NB4 (cell line): ENCODE results near the gene MDM2.
"Not testable (repeated sequence)": the region's sequence is repeated elsewhere in the genome, so short reads cannot be mapped to it uniquely, and the experiment has no call there.

ENCODE experiments used
- DNase-seq: peaks from one replicate; pipeline ENCODE4 v3.0.0; 2010; ENCODE audit warnings: low read depth
- H3K4me3 ChIP-seq: one replicate; pipeline ENCODE4 v1.5.1; 2011; ENCODE audit warnings: mild to moderate bottlenecking, low read depth, low read length, moderate library complexity
- MAX ChIP-seq: IDR thresholded peaks from 2 replicates; pipeline ENCODE4 v1.6.1; 2011; ENCODE audit warnings: low read depth, low read length
- MYC ChIP-seq: IDR thresholded peaks from 2 replicates; pipeline ENCODE4 v1.6.1; 2011; ENCODE audit warnings: low read depth, low read length
- POLR2A ChIP-seq: IDR thresholded peaks from 2 replicates; pipeline ENCODE4 v1.6.1; 2011; ENCODE audit warnings: mild to moderate bottlenecking; ENCODE audit not compliant: insufficient read length; ENCODE audit errors: extremely low read depth
- TF ChIP-seq, protein P1 (sequence below): IDR thresholded peaks from one replicate; pipeline ENCODE4 v1.5.1; 2012; ENCODE audit warnings: low read depth, low read length

MDM2 gene

GRCh38 chr12:68833508-68833907, 25.5 kb downstream of the MDM2 start:
- DNase-seq, result no peak
- no peak overlapping the region for H3K4me3 ChIP-seq
- TF ChIP-seq MAX (no peak), POLR2A (no peak), MYC (no peak)
- TF ChIP-seq, protein P1, sequence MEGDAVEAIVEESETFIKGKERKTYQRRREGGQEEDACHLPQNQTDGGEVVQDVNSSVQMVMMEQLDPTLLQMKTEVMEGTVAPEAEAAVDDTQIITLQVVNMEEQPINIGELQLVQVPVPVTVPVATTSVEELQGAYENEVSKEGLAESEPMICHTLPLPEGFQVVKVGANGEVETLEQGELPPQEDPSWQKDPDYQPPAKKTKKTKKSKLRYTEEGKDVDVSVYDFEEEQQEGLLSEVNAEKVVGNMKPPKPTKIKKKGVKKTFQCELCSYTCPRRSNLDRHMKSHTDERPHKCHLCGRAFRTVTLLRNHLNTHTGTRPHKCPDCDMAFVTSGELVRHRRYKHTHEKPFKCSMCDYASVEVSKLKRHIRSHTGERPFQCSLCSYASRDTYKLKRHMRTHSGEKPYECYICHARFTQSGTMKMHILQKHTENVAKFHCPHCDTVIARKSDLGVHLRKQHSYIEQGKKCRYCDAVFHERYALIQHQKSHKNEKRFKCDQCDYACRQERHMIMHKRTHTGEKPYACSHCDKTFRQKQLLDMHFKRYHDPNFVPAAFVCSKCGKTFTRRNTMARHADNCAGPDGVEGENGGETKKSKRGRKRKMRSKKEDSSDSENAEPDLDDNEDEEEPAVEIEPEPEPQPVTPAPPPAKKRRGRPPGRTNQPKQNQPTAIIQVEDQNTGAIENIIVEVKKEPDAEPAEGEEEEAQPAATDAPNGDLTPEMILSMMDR, result no peak

DNA sequence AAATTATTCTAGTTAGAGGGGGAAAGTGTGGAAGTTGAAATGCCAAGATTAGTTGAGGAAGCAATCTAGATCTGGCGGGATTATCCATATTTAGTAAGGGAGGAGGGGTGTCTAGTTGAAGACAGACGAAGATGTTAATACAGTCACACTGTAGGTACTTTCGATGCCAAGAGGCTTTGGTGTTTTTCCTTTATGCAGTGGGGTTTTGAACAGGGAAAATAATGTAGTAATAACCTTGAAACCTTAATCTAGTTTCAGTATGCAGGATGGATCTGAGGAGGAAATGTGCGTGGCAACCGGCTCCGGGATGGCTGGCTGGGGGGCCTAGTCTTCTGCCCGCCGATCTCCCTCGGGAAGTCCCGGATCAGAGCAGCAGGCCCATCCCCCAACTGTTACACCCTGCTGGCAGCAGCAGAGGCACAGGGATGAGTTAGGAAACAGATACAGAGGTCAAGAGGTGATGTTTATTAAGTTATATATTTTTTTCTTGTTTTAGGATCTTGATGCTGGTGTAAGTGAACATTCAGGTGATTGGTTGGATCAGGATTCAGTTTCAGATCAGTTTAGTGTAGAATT, 27.4 kb downstream of the MDM2 start:
- DNase-seq, result no peak
- H3K4me3 ChIP-seq, result no peak overlapping the region
- no peak for TF ChIP-seq MYC
- no peak for TF ChIP-seq POLR2A
- no peak for TF ChIP-seq MAX
- TF ChIP-seq, protein P1, result no peak

DNA sequence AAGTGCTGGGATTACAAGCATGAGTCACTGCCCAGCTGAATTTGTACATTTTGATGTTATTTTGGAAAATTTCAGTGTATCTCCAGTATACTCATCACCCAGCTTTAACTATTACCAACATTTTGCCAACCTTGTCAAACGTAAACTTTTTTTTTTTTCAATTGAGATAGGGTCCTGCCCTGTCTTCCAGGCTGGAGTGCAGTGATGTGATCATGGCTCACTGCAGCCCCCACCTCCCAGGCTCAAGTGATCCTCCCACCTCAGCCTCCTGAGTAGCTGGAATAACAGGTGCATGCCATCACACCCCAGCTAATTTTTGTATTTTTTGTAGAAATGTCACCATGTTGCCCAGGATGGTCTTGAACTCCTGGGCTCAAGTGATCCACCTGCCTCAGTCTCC, 29.2 kb downstream of the MDM2 start:
- no peak for DNase-seq
- TF ChIP-seq MYC (no peak), POLR2A (no peak)
- TF ChIP-seq, protein P1, result no peak
- no peak overlapping the region for H3K4me3 ChIP-seq

- no peak for DNase-seq
- no peak overlapping the region for H3K4me3 ChIP-seq
- TF ChIP-seq POLR2A, result no peak
- no peak for TF ChIP-seq MAX
- TF ChIP-seq, protein P1, result no peak
- no peak for TF ChIP-seq MYC
Observed at GRCh38 chr12:68838046-68838886, 30.3 kb downstream of the MDM2 start.

DNA sequence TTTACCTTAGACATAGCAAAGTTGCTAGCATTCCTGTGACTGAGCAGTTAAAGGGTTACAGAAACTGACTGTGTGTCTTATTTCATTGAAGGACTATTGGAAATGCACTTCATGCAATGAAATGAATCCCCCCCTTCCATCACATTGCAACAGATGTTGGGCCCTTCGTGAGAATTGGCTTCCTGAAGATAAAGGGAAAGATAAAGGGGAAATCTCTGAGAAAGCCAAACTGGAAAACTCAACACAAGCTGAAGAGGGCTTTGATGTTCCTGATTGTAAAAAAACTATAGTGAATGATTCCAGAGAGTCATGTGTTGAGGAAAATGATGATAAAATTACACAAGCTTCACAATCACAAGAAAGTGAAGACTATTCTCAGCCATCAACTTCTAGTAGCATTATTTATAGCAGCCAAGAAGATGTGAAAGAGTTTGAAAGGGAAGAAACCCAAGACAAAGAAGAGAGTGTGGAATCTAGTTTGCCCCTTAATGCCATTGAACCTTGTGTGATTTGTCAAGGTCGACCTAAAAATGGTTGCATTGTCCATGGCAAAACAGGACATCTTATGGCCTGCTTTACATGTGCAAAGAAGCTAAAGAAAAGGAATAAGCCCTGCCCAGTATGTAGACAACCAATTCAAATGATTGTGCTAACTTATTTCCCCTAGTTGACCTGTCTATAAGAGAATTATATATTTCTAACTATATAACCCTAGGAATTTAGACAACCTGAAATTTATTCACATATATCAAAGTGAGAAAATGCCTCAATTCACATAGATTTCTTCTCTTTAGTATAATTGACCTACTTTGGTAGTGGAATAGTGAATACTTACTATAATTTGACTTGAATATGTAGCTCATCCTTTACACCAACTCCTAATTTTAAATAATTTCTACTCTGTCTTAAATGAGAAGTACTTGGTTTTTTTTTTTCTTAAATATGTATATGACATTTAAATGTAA, 31.5 kb downstream of the MDM2 start:
- TF ChIP-seq MYC (no peak), POLR2A (no peak), MAX (no peak)
- TF ChIP-seq, protein P1, result no peak
- DNase-seq, result no peak
- H3K4me3 ChIP-seq, result no peak overlapping the region

DNA sequence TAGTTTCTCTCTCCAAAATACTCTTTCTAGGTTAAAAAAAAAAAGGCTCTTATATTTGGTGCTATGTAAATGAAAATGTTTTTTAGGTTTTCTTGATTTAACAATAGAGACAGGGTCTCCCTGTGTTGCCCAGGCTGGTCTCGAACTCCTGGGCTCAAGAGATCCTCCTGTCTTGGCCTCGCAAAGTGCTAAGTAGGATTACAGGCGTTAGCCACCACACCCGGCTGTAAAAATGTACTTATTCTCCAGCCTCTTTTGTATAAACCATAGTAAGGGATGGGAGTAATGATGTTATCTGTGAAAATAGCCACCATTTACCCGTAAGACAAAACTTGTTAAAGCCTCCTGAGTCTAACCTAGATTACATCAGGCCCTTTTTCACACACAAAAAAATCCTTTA, 33.2 kb downstream of the MDM2 start:
- not testable (repeated sequence) for H3K4me3 ChIP-seq, DNase-seq
